NB4 (cell line): ENCODE results near the gene SEMA6D.

Source experiments
- DNase-seq: peaks from one replicate; pipeline ENCODE4 v3.0.0; 2010; ENCODE audit warnings: low read depth
- H3K4me3 ChIP-seq: one replicate; pipeline ENCODE4 v1.5.1; 2011; ENCODE audit warnings: mild to moderate bottlenecking, low read depth, low read length, moderate library complexity
- CTCF ChIP-seq: IDR thresholded peaks from one replicate; pipeline ENCODE4 v1.5.1; 2012; ENCODE audit warnings: low read depth, low read length
- MAX ChIP-seq: IDR thresholded peaks from 2 replicates; pipeline ENCODE4 v1.6.1; 2011; ENCODE audit warnings: low read depth, low read length
- MYC ChIP-seq: IDR thresholded peaks from 2 replicates; pipeline ENCODE4 v1.6.1; 2011; ENCODE audit warnings: low read depth, low read length
- POLR2A ChIP-seq: IDR thresholded peaks from 2 replicates; pipeline ENCODE4 v1.6.1; 2011; ENCODE audit warnings: mild to moderate bottlenecking; ENCODE audit not compliant: insufficient read length; ENCODE audit errors: extremely low read depth

Gene SEMA6D

GRCh38 chr15:47742334-47742733, 25.0 kb downstream of the SEMA6D start:
- H3K4me3 ChIP-seq: no peak overlapping the region
- TF ChIP-seq MYC: no peak
- no peak for TF ChIP-seq CTCF
- no peak for TF ChIP-seq MAX
- TF ChIP-seq POLR2A: no peak
- DNase-seq: no peak

GRCh38 chr15:47742742-47743141, 25.4 kb downstream of the SEMA6D start:
- no peak for DNase-seq
- no peak overlapping the region for H3K4me3 ChIP-seq
- no peak for TF ChIP-seq POLR2A
- no peak for TF ChIP-seq MAX
- no peak for TF ChIP-seq MYC
- no peak for TF ChIP-seq CTCF

- TF ChIP-seq MYC (no peak), POLR2A (no peak), MAX (no peak), CTCF (no peak)
- no peak for DNase-seq
- no peak overlapping the region for H3K4me3 ChIP-seq
Measured at GRCh38 chr15:47743385-47743784, 26.1 kb downstream of the SEMA6D start.

- no peak overlapping the region for H3K4me3 ChIP-seq
Measured at GRCh38 chr15:47743886-47744285, 26.6 kb downstream of the SEMA6D start.

GRCh38 chr15:47744496-47744895, 27.2 kb downstream of the SEMA6D start:
- no peak overlapping the region for H3K4me3 ChIP-seq
- TF ChIP-seq MAX (no peak), CTCF (no peak), MYC (no peak), POLR2A (no peak)
- no peak for DNase-seq

More at GRCh38 chr15:47743886-47744285, 26.6 kb downstream of the SEMA6D start:
- TF ChIP-seq POLR2A (no peak), MYC (no peak)
- no peak for DNase-seq

GRCh38 chr15:47744973-47745372, 27.7 kb downstream of the SEMA6D start:
- no peak overlapping the region for H3K4me3 ChIP-seq
- TF ChIP-seq MAX (no peak), MYC (no peak), POLR2A (no peak), CTCF (no peak)
- no peak for DNase-seq
